Peyer's patch (tissue), 4 donors: ENCODE results near the gene HCAR2. TPM values are rescaled to one million over a fixed set of nuclear protein-coding genes. Genes with fewer than 3 reads are reported as not detected.
"Not testable (repeated sequence)": the region's sequence is repeated elsewhere in the genome, so short reads cannot be mapped to it uniquely, and the experiment has no call there.

ENCODE experiments used
- DNase-seq, 3 donors: peaks; one replicate each; pipeline ENCODE4 v3.0.0-alpha.2; 2017 to 2019
- H3K27ac ChIP-seq, 4 donors: fragments of 200-600 bp; sonication (generic); one replicate each; pipeline ENCODE4 v1.5.1; 2016 to 2019
- H3K27me3 ChIP-seq, 2 donors: fragments of 200-600 bp; sonication (generic); one replicate each; pipeline ENCODE4 v1.5.1; 2019
- H3K36me3 ChIP-seq, 3 donors: fragments of 200-600 bp; sonication (generic); one replicate each; pipeline ENCODE4 v1.5.1; 2016 to 2019
- H3K4me1 ChIP-seq, 4 donors: fragments of 200-600 bp; sonication (generic); one replicate each; pipeline ENCODE4 v1.5.1; 2016 to 2019
- H3K4me3 ChIP-seq, 4 donors: fragments of 200-600 bp; sonication (generic); 1 replicate in 3 of 4; 2 replicates in 1 of 4; pipeline ENCODE4 v1.5.1; 2016 to 2019; ENCODE audit warnings: mild to moderate bottlenecking in 1 of 4
- H3K9me3 ChIP-seq, 4 donors: fragments of 200-600 bp; sonication (generic); one replicate each; pipeline ENCODE4 v1.5.1; 2016 to 2019; ENCODE audit warnings: mild to moderate bottlenecking in 1 of 4
- CTCF ChIP-seq, 6 experiments: fragments of 450-650 bp in 4 of 6; fragments of 200-600 bp in 2 of 6; sonication (generic) in 1 of 6; IDR thresholded peaks; one replicate each; pipeline ENCODE4 v1.5.1; 2017 to 2019; ENCODE audit warnings: antibody characterized with exemption in 6 of 6, mild to moderate bottlenecking in 3 of 6, moderate library complexity in 1 of 6
- POLR2A ChIP-seq, 2 donors: fragments of 450-650 bp; IDR thresholded peaks; one replicate each; pipeline ENCODE4 v1.5.1; 2017; ENCODE audit warnings: antibody characterized with exemption in 2 of 2, mild to moderate bottlenecking in 2 of 2, moderate library complexity in 2 of 2
- small RNA-seq, 2 donors: library from RNA; depleted of rRNA; stranded (forward); fragments of <200 nt; gene quantifications; one replicate each; pipeline ENCODE3, GENCODE V24; 2016
- total RNA-seq, 4 donors: library from RNA; depleted of rRNA; stranded (reverse); fragments of >200 nt; gene quantifications; one replicate each; pipeline ENCODE4 v1.1.0, GENCODE V29; 2016

HCAR2 gene
- total RNA-seq, 4 donors from 2014 or later = not detected

DNA sequence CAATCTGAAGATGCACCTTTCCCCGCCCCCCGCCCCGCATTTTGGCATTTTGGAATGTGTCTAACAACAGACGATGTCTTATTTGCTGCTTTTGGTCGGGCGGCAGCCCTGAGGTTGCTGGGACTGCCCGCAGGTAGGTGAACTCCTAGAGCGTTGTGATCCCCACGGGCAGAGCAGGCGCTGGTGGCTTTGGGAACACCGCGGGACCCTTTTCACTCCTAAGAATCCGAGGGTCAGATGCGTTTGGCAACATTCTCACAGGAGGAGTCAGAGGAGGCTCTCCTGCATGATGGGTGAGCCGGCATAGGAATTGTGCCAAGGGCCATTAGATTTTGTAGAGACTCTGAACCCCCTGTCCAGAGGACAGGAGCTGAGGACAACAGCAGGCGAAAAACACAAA is 41.9 kb downstream of the HCAR2 start:
- no peaks in the 10 kb centered on the region for H3K9me3 ChIP-seq
- DNase-seq = no peak
- H3K4me3 ChIP-seq = no peak overlapping the region
- TF ChIP-seq CTCF (IDR thresholded peaks at IDR 0.05) (no peak), POLR2A (IDR thresholded peaks at IDR 0.05) (no peak)
- H3K27me3 ChIP-seq = no peaks in the 10 kb centered on the region
- H3K36me3 ChIP-seq = no peaks in the 10 kb centered on the region
- H3K4me1 ChIP-seq = no peaks in the 10 kb centered on the region
- no peak overlapping the region for H3K27ac ChIP-seq

- Histone ChIP-seq H3K4me3 (no peak overlapping the region), H3K27me3 (no peaks in the 10 kb centered on the region), H3K27ac (no peak overlapping the region), H3K36me3 (no peaks in the 10 kb centered on the region), H3K4me1 (no peaks in the 10 kb centered on the region), H3K9me3 (no peaks in the 10 kb centered on the region)
- no peak for DNase-seq
- no peak for TF ChIP-seq CTCF (IDR thresholded peaks at IDR 0.05)
- TF ChIP-seq POLR2A (IDR thresholded peaks at IDR 0.05) = no peak
These were observed 43.6 kb downstream of the HCAR2 start for GRCh38 chr12:122659579-122659978.

DNA sequence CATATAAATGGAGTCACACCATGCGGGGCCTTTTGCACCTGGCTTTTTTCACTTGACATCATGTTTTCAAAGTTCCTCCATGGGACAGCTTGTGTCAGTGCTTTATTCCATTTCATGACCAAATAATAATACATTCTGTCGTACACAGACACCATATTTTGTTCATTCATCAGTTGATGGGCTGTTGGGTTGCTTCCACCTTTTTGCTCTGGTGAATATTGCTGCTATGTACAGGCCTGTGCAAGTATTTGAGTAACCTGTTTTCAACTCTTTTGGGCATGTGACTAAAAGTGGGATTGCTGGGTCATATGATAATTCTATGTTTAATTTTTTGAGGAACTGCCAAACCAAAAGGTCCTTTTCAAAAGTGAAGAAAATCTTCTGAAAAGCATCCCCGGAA is 46.9 kb downstream of the HCAR2 start:
- H3K27me3 ChIP-seq = no peaks in the 10 kb centered on the region
- no peak for DNase-seq
- H3K4me3 ChIP-seq = no peak overlapping the region
- H3K27ac ChIP-seq = no peak overlapping the region
- no peaks in the 10 kb centered on the region for H3K4me1 ChIP-seq
- TF ChIP-seq POLR2A (IDR thresholded peaks at IDR 0.05) (no peak), CTCF (IDR thresholded peaks at IDR 0.05) (no peak)
- no peaks in the 10 kb centered on the region for H3K36me3 ChIP-seq
- no peaks in the 10 kb centered on the region for H3K9me3 ChIP-seq

DNA sequence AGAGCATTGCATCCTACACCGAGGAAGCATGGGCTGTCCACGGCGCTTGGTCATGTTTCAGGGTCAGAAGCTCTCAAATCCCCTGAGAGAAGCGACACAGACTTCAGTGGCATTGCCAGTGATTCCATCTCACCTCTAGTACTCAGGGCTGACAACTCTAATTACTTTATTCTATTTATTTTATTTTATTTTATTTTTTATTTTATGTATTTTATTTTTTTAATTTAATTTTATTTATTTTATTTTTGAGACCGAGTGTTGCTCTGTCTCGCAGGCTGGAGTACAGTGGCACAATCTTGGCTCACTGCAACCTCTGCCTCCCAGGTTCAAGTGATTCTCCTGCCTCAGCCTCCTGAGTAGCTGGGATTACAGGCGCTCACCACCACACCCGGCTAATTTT is 49.9 kb downstream of the HCAR2 start:
- H3K4me1 ChIP-seq, H3K9me3 ChIP-seq, H3K27ac ChIP-seq, H3K36me3 ChIP-seq, H3K4me3 ChIP-seq, DNase-seq, H3K27me3 ChIP-seq: not testable (repeated sequence)

DNA sequence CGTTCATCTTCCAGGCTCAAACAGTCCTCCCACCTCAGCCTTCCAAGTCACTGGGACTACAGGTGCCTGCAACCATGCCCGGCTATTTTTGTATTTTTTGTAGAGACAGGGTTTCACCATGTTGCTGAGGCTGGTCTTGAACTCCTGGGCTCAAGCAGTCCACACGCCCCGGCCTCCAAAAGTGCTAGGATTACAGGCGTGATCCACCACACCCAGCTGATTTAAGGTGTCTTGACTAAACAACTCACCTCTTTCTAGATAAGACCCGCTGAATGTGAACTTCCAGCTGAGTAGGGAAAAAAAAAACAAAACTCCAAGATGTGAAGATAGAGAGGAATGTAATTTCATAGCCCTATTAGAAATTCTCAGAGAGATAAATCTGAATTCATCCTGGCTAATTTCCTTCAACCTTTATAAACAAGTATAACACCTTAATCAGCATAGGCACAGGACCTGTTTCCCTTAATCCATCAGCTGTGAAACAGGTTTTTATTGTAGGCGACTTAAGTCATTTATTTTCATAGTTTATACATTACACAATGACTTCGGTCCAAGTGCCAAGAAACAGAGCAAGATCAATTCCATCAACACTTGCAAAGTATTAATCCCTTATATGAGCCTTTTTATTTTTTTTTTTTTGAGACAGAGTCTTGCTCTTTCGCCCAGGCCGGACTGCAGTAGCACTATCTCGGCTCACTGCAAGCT is 51.5 kb downstream of the HCAR2 start:
- DNase-seq = no peak
- TF ChIP-seq POLR2A (IDR thresholded peaks at IDR 0.05) = no peak
- no peak for TF ChIP-seq CTCF (IDR thresholded peaks at IDR 0.05)
- H3K9me3 ChIP-seq = no peaks in the 10 kb centered on the region
- no peaks in the 10 kb centered on the region for H3K36me3 ChIP-seq
- H3K27ac ChIP-seq = no peak overlapping the region
- no peaks in the 10 kb centered on the region for H3K27me3 ChIP-seq
- H3K4me3 ChIP-seq = no peak overlapping the region
- no peaks in the 10 kb centered on the region for H3K4me1 ChIP-seq

Small RNAs within 50 kb of the gene (small RNA-seq; reads per million reads assigned to genes)
- gene AC026333.2 = 0 reads per million in 2 donors

Other genes with a start within 250 kb of the HCAR2 start
- 10 to 100 TPM; 20.5 to 59.4 (median 28.4) TPM for gene ZCCHC8, start 202.4 kb downstream of the HCAR2 start, total RNA-seq
- 100 to 1,000 TPM in 3 of 4 donors, 10 to 100 TPM in 1; 78.5 to 455 (median 112) TPM for gene RSRC2, start 176.4 kb downstream of the HCAR2 start, total RNA-seq
- gene KNTC1, start 176.1 kb downstream of the HCAR2 start, total RNA-seq = 10 to 100 TPM; 21.3 to 80.0 (median 28.2) TPM
- not detected for gene HCAR3, start 13.5 kb upstream of the HCAR2 start, total RNA-seq
- gene HCAR1, start 27.5 kb upstream of the HCAR2 start, total RNA-seq = not detected
- 10 to 100 TPM; 15.7 to 27.7 (median 22.4) TPM for gene DENR, start 49.5 kb upstream of the HCAR2 start, total RNA-seq
- 1 to 10 TPM in 2 of 4 donors, under 1 TPM in 1, not detected in 1; 0.35 to 8.3 (median 1.1) TPM for gene CCDC62, start 71.2 kb upstream of the HCAR2 start, total RNA-seq
- 100 to 1,000 TPM; 208 to 265 (median 238) TPM for gene HIP1R, start 132.1 kb upstream of the HCAR2 start, total RNA-seq
- gene VPS37B, start 192.8 kb upstream of the HCAR2 start, total RNA-seq = 10 to 100 TPM; 49.5 to 92.8 (median 58.4) TPM